ENCODE measurements around the gene GTF2A2.

GRCh38 chr15:59598461-59598860, 58.9 kb downstream of the GTF2A2 start:
- TF ChIP-seq CTCF (IDR thresholded peaks at IDR 0.05 in 8 of 11, conservative IDR thresholded peaks at IDR 0.05 in 3 of 11): no peak
- no peak for TF ChIP-seq POLR2A (IDR thresholded peaks at IDR 0.05)

All from spleen (tissue), 7 donors.